Cardiac fibroblast (primary cell): Measurements from ENCODE around the gene ADAMTS4.

Experiments used
- DNase-seq, 2 donors: peaks; one replicate each; pipeline versions ENCODE4 v3.0.0 to v3.0.0-alpha.2; 2010; ENCODE audit warnings: low read depth in 2 of 2
- H3K4me3 ChIP-seq, 2 donors: replicated peaks in 1 of 2; 1 replicate in 1 of 2; 2 replicates in 1 of 2; pipeline ENCODE4 v1.5.1; 2011; ENCODE audit warnings: low read depth in 2 of 2, low read length in 2 of 2, mild to moderate bottlenecking in 2 of 2, moderate library complexity in 1 of 2
- CTCF ChIP-seq: IDR thresholded peaks from one replicate; pipeline ENCODE4 v1.5.1; 2011; ENCODE audit warnings: low read depth, mild to moderate bottlenecking, low read length, inconsistent platforms

Gene ADAMTS4

GRCh38 chr1:161177936-161178244 is 21.0 kb downstream of the ADAMTS4 start:
- H3K4me3 ChIP-seq, result no peak overlapping the region
- no peak for TF ChIP-seq CTCF
- no peak for DNase-seq

GRCh38 chr1:161177112-161177935 is 21.5 kb downstream of the ADAMTS4 start, which contains the start of gene B4GALT3:
B4GALT3 (minus strand) TSS chr1:161177507; CDS start chr1:161176060, 1,447 bp downstream.
- no peak for TF ChIP-seq CTCF
- peak within 1 kb of the TSS; percentile 96 to 98 for H3K4me3 ChIP-seq

GRCh38 chr1:161176468-161177111 is 22.3 kb downstream of the ADAMTS4 start:
- DNase-seq, result no peak
- TF ChIP-seq CTCF, result no peak
- peak overlapping the region; percentile 96 to 98 for H3K4me3 ChIP-seq

More at GRCh38 chr1:161177112-161177935, 21.5 kb downstream of the ADAMTS4 start, which contains the start of gene B4GALT3:
- DNase-seq, result peak; percentile 78 to 80

GRCh38 chr1:161175771-161176453 is 22.9 kb downstream of the ADAMTS4 start:
- DNase-seq, result no peak
- H3K4me3 ChIP-seq, result peak overlapping the region; percentile 96 to 98
- no peak for TF ChIP-seq CTCF

GRCh38 chr1:161174911-161175310 is 23.9 kb downstream of the ADAMTS4 start:
- no peak for DNase-seq
- no peak overlapping the region for H3K4me3 ChIP-seq
- no peak for TF ChIP-seq CTCF

- no peak for DNase-seq
- no peak overlapping the region for H3K4me3 ChIP-seq
- no peak for TF ChIP-seq CTCF
Observed at GRCh38 chr1:161173711-161174110, 25.1 kb downstream of the ADAMTS4 start.
